Trophoblast cell (in vitro differentiated cells and primary cell): Measurements from ENCODE around the gene LRRN4.

ENCODE experiments used
- DNase-seq, 2 donors: peaks; one replicate each; pipeline ENCODE4 v3.0.0-alpha.2; 2016
- H2AFZ ChIP-seq: 2 replicates; pipeline ENCODE4 v1.6.1; 2013; ENCODE audit warnings: low read length, moderate library complexity, mild to moderate bottlenecking; ENCODE audit not compliant: insufficient read depth, poor library complexity
- H2AK5ac ChIP-seq: 2 replicates; pipeline ENCODE4 v1.6.1; 2013; ENCODE audit warnings: mild to moderate bottlenecking, low read length
- H2BK120ac ChIP-seq: 2 replicates; pipeline ENCODE4 v1.6.1; 2013; ENCODE audit warnings: low read length, mild to moderate bottlenecking, moderate library complexity; ENCODE audit not compliant: insufficient read depth, poor library complexity
- H2BK12ac ChIP-seq: 2 replicates; pipeline ENCODE4 v1.6.1; 2013; ENCODE audit warnings: mild to moderate bottlenecking, low read length, moderate library complexity
- H2BK5ac ChIP-seq: 2 replicates; pipeline ENCODE4 v1.6.1; 2013; ENCODE audit warnings: low read length, low read depth, moderate library complexity, mild to moderate bottlenecking; ENCODE audit not compliant: poor library complexity
- H3K14ac ChIP-seq: 2 replicates; pipeline ENCODE4 v1.6.1; 2013; ENCODE audit warnings: mild to moderate bottlenecking, low read length
- H3K18ac ChIP-seq: 2 replicates; pipeline ENCODE4 v1.6.1; 2013; ENCODE audit warnings: mild to moderate bottlenecking, low read length
- H3K23ac ChIP-seq: 2 replicates; pipeline ENCODE4 v1.6.1; 2013; ENCODE audit warnings: low read length
- H3K27ac ChIP-seq: 2 replicates; pipeline ENCODE4 v1.5.1; 2013; ENCODE audit warnings: low read depth, mild to moderate bottlenecking, inconsistent platforms, low read length, moderate library complexity
- H3K27me3 ChIP-seq: 2 replicates; pipeline ENCODE4 v1.6.1; 2013; ENCODE audit warnings: inconsistent platforms, mild to moderate bottlenecking, low read length, moderate library complexity; ENCODE audit not compliant: insufficient read depth
- H3K36me3 ChIP-seq, 2 experiments: 1 replicate in 1 of 2; 2 replicates in 1 of 2; pipeline ENCODE4 v1.6.1; 2013; ENCODE audit warnings: low read length in 2 of 2, mild to moderate bottlenecking in 2 of 2, moderate library complexity in 1 of 2; ENCODE audit not compliant: insufficient read depth in 2 of 2, control insufficient read depth in 1 of 2
- H3K4ac ChIP-seq: 2 replicates; pipeline ENCODE4 v1.6.1; 2013; ENCODE audit warnings: low read depth, mild to moderate bottlenecking, low read length, moderate library complexity
- H3K4me1 ChIP-seq, 2 experiments: 1 replicate in 1 of 2; 2 replicates in 1 of 2; pipeline ENCODE4 v1.6.1; 2013; ENCODE audit warnings: low read length in 2 of 2, mild to moderate bottlenecking in 2 of 2, moderate library complexity in 1 of 2; ENCODE audit not compliant: insufficient read depth in 2 of 2, control insufficient read depth in 1 of 2
- H3K4me2 ChIP-seq: 2 replicates; pipeline ENCODE4 v1.6.1; 2013; ENCODE audit warnings: inconsistent platforms, mild to moderate bottlenecking, low read length, moderate library complexity
- H3K4me3 ChIP-seq: 2 replicates; pipeline ENCODE4 v1.5.1; 2013; ENCODE audit warnings: mild to moderate bottlenecking, low read depth, low read length, inconsistent platforms
- H3K79me1 ChIP-seq: one replicate; pipeline ENCODE4 v1.6.1; 2013; ENCODE audit warnings: low read length
- H3K79me2 ChIP-seq: 2 replicates; pipeline ENCODE4 v1.6.1; 2013; ENCODE audit warnings: low read length, mild to moderate bottlenecking; ENCODE audit not compliant: control insufficient read depth, insufficient read depth, poor library complexity
- H3K9ac ChIP-seq: 2 replicates; pipeline ENCODE4 v1.6.1; 2013; ENCODE audit warnings: mild to moderate bottlenecking, low read length
- H3K9me3 ChIP-seq: 2 replicates; pipeline ENCODE4 v1.6.1; 2013; ENCODE audit warnings: low read depth, mild to moderate bottlenecking, control low read depth, inconsistent platforms, low read length; ENCODE audit not compliant: insufficient read depth
- H4K12ac ChIP-seq: 2 replicates; pipeline ENCODE4 v1.6.1; 2013; ENCODE audit warnings: low read depth, mild to moderate bottlenecking, low read length, moderate library complexity
- H4K8ac ChIP-seq: 2 replicates; pipeline ENCODE4 v1.6.1; 2013; ENCODE audit warnings: low read depth, mild to moderate bottlenecking, low read length, moderate library complexity
- H4K91ac ChIP-seq: one replicate; pipeline ENCODE4 v1.6.1; 2013; ENCODE audit warnings: low read depth, mild to moderate bottlenecking, low read length, moderate library complexity
- WGBS: extraction: QIAGEN DNeasy Blood & Tissue Kit; methylation state at CpG from one replicate; pipeline ENCODE4 v1.1.7; 2013; ENCODE audit warnings: missing lambda C conversion rate; ENCODE audit not compliant: insufficient read length, insufficient coverage; ENCODE audit errors: extremely low coverage; 5-methylcytosine and 5-hydroxymethylcytosine counted together

The LRRN4 gene

GRCh38 chr20:6091661-6092060 lies 37.8 kb upstream of the LRRN4 start:
- Histone ChIP-seq H3K4me3 (no peak overlapping the region), H2AFZ (no peak overlapping the region), H3K14ac (no peak overlapping the region), H3K9me3 (no peaks in the 10 kb centered on the region), H3K27ac (no peak overlapping the region), H3K18ac (no peak overlapping the region), H3K27me3 (no peaks in the 10 kb centered on the region), H3K23ac (no peak overlapping the region), H2BK120ac (no peak overlapping the region), H4K91ac (no peak overlapping the region), H3K79me1 (no peaks in the 10 kb centered on the region), H3K4me2 (no peak overlapping the region), H2AK5ac (no peak overlapping the region), H3K9ac (no peak overlapping the region), H4K12ac (no peak overlapping the region), H3K4ac (no peak overlapping the region), H4K8ac (no peak overlapping the region), H2BK5ac (no peak overlapping the region), H3K4me1 (no peaks in the 10 kb centered on the region), H3K79me2 (no peaks in the 10 kb centered on the region), H2BK12ac (no peak overlapping the region), H3K36me3 (peaks cover 8 to 18% of the 10 kb centered on the region in 2 experiments)
- WGBS, result no CpG with 5 or more reads among the region's 8 CpGs
- DNase-seq, result peak; percentile 54 to 85

GRCh38 chr20:6086868-6087267 lies 33.0 kb upstream of the LRRN4 start:
- H3K18ac ChIP-seq, result no peak overlapping the region
- no peak overlapping the region for H3K23ac ChIP-seq
- no peaks in the 10 kb centered on the region for H3K79me2 ChIP-seq
- H3K4me2 ChIP-seq, result no peak overlapping the region
- H3K27me3 ChIP-seq, result no peaks in the 10 kb centered on the region
- no peak overlapping the region for H3K4ac ChIP-seq
- no peak overlapping the region for H2BK120ac ChIP-seq
- H3K79me1 ChIP-seq, result no peaks in the 10 kb centered on the region
- no peak overlapping the region for H2AK5ac ChIP-seq
- H3K14ac ChIP-seq, result no peak overlapping the region
- H3K27ac ChIP-seq, result no peak overlapping the region
- peaks cover 24 to 33% of the 10 kb centered on the region in 2 experiments for H3K36me3 ChIP-seq
- no peak overlapping the region for H4K12ac ChIP-seq
- H3K9me3 ChIP-seq, result no peaks in the 10 kb centered on the region
- H2BK5ac ChIP-seq, result no peak overlapping the region
- no peak overlapping the region for H4K8ac ChIP-seq
- DNase-seq, result no peak
- H2AFZ ChIP-seq, result no peak overlapping the region
- no peak overlapping the region for H4K91ac ChIP-seq
- no peak overlapping the region for H3K9ac ChIP-seq
- H2BK12ac ChIP-seq, result no peak overlapping the region
- H3K4me1 ChIP-seq, result no peaks in the 10 kb centered on the region
- no peak overlapping the region for H3K4me3 ChIP-seq
- no CpG with 5 or more reads among the region's 2 CpGs for WGBS

- Histone ChIP-seq H3K14ac (no peak overlapping the region), H4K91ac (no peak overlapping the region), H3K18ac (no peak overlapping the region), H3K27me3 (no peaks in the 10 kb centered on the region), H2AFZ (no peak overlapping the region), H3K27ac (no peak overlapping the region), H3K4ac (no peak overlapping the region), H3K23ac (no peak overlapping the region), H2BK5ac (no peak overlapping the region), H4K8ac (no peak overlapping the region), H3K9me3 (no peaks in the 10 kb centered on the region), H3K79me2 (no peaks in the 10 kb centered on the region), H4K12ac (no peak overlapping the region), H3K9ac (no peak overlapping the region), H3K79me1 (no peaks in the 10 kb centered on the region), H2BK120ac (no peak overlapping the region), H2BK12ac (no peak overlapping the region), H3K4me1 (no peaks in the 10 kb centered on the region), H3K4me2 (no peak overlapping the region), H3K4me3 (no peak overlapping the region), H2AK5ac (no peak overlapping the region), H3K36me3 (peaks cover 28 to 45% of the 10 kb centered on the region in 2 experiments)
- no CpG with 5 or more reads among the region's 9 CpGs for WGBS
- no peak for DNase-seq
Observed at GRCh38 chr20:6083926-6084325, 30.1 kb upstream of the LRRN4 start.

GRCh38 chr20:6081236-6081635 lies 27.4 kb upstream of the LRRN4 start:
- Histone ChIP-seq H3K18ac (no peak overlapping the region), H2BK12ac (no peak overlapping the region), H3K79me2 (no peaks in the 10 kb centered on the region), H4K91ac (no peak overlapping the region), H2BK120ac (no peak overlapping the region), H3K4me2 (no peak overlapping the region), H2BK5ac (no peak overlapping the region), H3K27ac (no peak overlapping the region), H3K27me3 (no peaks in the 10 kb centered on the region), H3K9me3 (no peaks in the 10 kb centered on the region), H2AFZ (no peak overlapping the region), H4K12ac (no peak overlapping the region), H2AK5ac (no peak overlapping the region), H3K4me1 (no peaks in the 10 kb centered on the region), H4K8ac (no peak overlapping the region), H3K14ac (no peak overlapping the region), H3K4ac (no peak overlapping the region), H3K36me3 (peaks cover 29 to 49% of the 10 kb centered on the region in 2 experiments), H3K23ac (no peak overlapping the region), H3K79me1 (no peaks in the 10 kb centered on the region), H3K9ac (no peak overlapping the region), H3K4me3 (no peak overlapping the region)
- peak in 1 of 2 donors; percentile 6 for DNase-seq
- WGBS, result no CpG with 5 or more reads among the region's 2 CpGs
